GM04504 (cell line): ENCODE measurements around the gene FAM114A1.

ENCODE experiments used
- DNase-seq: peaks from one replicate; pipeline ENCODE4 v3.0.0-alpha.2; 2012; ENCODE audit warnings: low read depth

Gene FAM114A1

DNA sequence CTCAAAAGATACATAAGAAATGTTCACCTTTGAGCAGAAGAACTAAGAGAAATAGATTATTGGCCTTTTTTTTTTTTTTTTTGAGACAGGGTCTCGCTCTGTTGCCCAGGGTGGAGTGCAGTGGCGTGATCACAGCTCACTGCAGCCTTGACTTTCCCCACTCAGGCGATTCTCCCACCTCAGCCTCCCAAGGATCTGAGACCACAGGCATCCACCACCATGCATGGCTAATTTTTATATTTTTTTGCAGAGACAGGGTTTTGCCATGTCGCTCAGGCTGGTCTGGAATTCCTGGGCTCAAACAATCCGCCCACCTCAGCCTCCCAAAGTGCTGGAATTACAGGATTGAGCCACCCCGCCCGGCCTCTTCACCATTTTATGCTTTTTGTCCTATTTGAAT is 8.1 kb upstream of the FAM114A1 start:
- DNase-seq: no peak

DNA sequence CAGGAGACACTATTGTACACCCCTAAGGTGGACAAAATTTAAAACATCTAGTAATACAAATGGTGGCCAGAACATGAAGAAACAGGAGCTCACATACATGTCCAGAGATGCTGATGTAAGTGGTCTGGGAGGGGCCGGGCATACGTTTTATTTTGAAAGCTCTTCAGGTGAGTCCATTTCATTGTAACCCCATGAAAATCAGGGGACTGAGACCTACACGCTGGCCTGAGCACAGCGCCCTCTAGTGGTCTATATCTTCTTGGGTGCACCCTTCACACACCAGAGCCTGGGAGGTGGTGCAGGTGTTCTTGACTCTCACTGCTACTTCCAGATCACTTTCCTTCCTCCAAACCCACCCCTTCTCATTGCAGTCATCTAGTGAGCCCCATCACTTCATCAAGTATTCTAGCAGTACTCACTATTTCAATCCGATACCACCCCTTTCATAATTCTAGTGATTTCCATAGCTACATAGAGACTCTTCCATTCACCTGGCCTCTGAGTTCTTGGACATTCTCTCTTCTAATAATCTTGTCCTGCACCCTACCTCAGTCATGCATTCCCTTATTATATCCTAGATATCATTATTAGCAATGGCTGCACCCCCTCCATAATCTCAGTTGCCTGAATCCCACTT is 6.7 kb upstream of the FAM114A1 start:
- DNase-seq: no peak

DNA sequence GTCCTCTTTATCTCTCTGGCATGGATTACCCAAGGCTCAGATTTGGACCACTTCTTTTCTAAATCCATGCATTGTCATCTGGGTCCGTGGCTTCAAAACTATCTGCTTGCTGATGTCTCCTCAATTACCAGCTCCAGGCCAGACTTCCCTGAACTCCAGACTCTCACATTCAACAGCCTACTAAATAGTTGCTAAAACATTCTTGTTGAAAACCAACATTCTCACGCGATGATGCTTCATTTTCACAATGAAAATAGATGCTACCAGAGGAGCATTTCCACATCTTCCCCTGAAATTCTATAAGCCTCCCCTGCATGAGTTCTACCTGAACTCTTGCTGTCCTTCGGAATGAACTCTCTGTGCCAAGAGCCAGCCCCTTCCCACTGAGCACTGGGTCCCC is 5.8 kb upstream of the FAM114A1 start:
- DNase-seq: no peak

- no peak for DNase-seq
Measured at GRCh38 chr4:38865445-38865844, 2.2 kb upstream of the FAM114A1 start.

DNA sequence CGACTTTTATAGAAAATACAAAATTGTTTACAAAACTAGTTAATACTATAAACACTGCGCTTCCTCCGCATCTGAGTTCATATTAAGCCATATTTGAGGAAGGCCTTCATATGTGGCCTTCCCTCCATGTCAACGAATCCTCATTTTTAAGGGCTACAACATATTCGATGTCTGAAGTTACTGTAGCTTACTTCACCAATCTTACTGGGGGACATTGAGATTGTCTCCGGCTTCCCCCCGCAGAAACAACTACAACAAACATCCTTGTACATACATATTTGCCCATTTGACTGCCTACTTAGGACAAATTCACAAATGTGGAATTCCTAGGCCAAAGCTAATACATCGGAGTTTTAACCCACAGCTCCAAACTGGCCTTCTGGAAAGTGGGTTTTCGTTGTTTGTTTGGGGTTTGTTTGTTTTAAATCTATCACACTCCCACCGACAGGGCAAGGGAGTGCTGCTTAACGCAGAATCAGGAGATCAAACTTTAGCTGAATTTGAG is 581 bp upstream of the FAM114A1 start:
- no peak for DNase-seq

DNA sequence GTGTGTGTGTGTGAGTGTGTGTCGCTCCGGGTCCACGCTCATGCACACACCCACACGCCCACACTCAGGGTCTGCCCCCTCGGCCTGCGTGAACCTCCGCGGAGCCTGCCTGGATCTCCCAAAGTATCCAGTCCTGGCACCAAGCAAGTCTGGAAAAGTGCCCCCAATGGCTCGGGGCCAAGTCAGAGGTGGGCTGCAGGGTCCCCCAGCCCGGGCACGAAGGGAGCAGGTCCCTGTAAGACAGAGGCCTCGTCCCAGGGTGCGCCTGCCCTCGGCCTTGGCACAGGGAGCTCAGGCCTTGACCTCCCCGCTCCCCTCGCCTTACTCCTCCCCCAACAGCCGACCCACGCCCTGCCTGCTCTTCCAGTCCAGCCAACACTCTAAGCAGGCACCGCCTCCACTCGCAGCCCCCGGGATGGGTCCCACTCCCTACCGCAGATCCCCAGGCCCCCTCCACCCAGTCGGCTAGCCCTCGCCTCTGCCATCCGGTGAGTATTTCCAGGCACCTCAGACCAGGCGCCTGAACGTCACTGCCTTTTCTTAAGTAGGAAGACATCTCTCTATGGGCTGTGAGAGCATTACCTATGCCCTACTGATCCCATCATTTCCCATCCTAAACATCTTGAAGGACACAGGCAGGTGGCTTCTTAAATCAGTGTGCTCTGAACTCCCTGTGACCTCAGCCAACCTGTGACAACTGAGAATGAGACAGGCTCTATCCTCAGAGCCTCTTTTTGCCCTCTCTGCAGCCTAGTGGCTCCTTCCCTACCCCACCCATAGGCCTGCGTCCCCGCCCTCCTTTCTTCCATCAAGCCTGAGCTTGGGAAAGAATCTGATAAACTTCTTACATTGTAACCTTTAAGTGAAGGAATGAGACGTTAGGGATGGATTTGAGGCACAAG is 704 bp downstream of the FAM114A1 start:
- DNase-seq: no peak

- DNase-seq: no peak
Measured at GRCh38 chr4:38869511-38869910, 1.9 kb downstream of the FAM114A1 start.

- no peak for DNase-seq
Measured at GRCh38 chr4:38870098-38870808, 2.6 kb downstream of the FAM114A1 start.

DNA sequence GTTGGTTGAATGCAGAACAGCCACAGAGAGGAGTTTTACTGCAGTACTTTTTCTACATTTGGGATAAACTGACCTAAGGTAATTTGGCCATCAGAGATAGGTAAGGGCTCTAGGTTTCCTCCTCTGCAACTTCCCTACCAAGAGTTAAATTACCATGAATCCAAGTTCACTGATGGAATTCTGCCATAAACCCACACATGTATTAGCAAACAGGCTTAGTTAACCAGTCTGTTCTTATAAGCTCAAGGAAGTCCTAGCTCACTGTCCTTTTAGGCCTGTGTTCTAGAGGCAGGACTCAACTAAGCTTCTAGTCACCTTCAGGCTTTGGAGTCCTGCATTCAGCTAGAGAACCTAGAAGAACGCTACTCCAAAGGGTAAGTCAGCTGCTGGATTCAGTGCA is 4.0 kb downstream of the FAM114A1 start:
- DNase-seq: no peak

DNA sequence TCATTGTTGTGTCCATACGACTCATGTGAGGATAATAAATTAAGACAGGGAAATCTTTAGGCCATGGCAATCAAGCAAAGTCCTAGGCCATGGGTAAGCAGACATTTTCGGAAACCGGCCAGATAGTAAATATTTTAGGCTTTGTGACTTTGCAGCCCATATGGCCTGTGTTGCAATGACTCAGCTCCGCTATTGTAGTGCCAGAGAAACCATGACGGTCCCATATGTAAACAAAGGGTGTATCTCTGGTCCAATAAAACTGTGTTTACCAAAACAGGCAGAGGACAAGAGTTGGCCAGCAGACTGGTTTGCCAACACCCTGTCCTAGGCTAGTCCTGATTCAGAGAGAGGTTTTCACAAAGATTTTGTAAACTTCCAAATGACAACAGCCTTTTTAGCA is 5.0 kb downstream of the FAM114A1 start:
- peak; percentile 91 for DNase-seq

DNA sequence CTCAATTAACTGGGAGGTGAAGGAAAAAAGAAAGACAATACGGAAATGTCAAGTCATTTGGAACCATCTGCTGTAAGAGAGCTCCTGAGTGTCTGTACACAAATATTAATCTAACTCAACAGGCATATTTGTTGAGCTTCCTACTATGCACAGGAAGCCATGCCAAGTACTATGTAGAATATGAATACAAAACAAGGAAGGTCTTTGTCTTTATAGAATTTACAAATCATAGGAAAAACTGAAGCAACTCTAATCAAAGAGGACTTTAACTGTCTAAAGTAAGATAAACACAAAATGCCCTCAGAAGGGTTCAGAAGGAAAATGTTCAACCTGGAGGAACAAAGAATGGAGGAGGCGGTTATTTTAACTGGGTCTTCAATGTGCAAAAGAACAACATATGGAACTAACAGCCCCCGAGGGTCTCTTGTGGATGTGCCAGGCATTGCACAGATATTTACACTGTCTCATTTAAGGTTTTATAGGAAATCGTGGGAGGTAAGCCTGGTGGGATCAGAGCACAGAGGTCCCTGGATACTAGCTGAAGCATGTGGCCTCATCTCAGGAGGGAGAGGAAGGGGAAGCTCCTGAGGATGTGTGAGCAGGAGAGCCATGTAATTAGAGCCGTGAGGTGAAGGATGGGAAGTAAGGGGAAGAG is 5.8 kb downstream of the FAM114A1 start:
- no peak for DNase-seq

DNA sequence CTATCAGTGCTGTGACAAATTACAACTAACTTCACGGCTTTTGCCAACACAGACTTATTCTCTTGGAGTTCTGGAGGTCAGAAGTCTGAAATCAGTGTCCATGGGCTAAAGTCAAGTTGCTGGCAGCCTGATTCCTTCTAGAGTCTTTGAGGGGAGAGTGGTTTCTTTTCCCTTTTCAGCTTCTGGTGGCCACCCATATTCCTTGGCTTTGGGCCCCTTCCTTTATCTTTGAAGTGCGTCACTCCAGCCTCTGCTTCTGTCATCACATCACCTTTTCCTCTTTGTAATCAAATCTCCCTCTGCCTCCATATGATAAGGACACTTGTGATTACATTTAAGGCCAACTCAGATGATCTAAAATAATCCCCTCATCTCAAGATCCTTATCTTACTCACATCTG is 9.0 kb downstream of the FAM114A1 start:
- DNase-seq: no peak

GRCh38 chr4:38884254-38884653 is 16.6 kb downstream of the FAM114A1 start:
- no peak for DNase-seq

- DNase-seq: peak; percentile 37
Measured at GRCh38 chr4:38889143-38889542, 21.5 kb downstream of the FAM114A1 start.

DNA sequence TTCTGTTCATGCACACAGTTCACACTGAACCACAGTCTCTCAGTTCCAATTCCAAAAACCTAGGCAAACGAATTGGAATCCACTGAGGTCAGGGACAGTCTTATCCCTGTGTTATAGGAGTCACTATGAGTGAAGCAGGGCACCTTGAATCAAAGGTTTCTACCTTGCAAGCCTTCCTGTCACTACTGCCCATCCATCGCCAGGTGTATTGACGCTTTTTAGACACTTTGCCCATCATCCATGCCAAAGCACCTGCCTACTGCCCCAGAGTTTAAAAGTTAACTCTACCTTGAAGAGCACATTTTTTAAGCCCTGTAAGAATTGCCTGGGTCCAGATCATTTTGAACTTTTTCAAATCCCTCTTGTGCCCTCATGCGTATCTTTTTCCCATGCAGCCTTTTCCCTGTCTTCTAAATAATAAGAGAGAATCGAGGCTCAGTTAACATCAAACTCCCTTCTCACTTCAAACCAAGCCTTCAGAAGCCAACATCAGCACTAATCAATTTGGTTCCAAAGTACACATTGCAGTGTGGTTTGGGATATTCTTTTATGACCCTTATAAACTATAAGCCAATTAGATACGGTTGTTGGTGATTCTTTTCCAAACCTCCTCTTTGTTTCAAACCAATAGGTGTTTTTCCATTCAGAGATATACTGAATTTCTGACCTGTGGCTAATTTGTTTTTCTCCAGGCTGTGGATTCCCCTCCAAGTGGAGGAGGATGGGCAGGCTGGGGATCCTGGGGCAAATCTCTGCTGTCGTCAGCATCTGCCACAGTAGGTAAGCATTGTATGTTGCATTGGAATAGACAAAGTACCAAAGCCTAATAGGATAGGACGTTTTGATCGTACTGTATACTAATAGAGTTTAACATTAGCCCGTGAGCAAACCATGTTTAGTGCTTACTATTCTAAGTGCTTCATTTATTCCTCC is 23.7 kb downstream of the FAM114A1 start:
- DNase-seq: no peak

GRCh38 chr4:38894322-38894982 is 26.8 kb downstream of the FAM114A1 start:
- no peak for DNase-seq

GRCh38 chr4:38896940-38897339 is 29.3 kb downstream of the FAM114A1 start:
- no peak for DNase-seq

DNA sequence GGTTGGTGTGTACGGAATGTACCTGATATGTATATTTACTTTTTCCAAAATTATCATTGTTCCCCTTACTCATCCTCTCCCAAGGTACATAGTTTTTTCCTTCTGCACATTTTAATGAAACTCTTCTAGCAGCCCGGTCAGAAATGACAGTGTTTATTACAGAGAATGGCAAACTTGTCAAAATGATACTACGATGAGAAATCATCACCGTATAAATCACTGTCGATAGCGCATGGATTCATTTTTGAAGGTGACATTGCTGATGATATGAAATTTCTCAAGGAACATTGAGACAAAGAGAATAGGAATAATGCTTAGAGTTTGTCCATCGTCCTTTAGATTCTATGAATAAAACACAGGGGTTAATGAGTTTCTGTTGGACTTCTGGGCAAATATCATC is 30.6 kb downstream of the FAM114A1 start:
- DNase-seq: no peak

GRCh38 chr4:38902221-38902620 is 34.6 kb downstream of the FAM114A1 start:
- DNase-seq: no peak

DNA sequence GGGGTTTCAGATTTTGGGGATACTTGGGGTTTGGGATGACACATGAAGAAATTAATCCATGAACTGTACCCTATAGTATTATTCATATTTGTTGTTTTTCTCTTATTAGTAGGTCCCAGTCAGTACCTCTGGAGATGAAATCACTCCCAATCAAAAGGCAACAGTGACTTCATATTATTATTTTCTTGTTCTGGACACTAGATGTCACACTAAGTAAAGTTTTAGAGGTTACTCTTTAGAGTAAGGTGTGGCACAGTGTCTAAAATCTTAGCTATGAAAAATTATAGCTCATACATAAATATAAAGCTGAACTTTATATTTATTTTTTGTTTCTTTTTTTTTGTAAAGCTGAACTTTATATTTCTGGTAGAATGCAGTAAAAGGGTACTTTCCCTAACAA is 35.1 kb downstream of the FAM114A1 start:
- no peak for DNase-seq
